Left ventricle myocardium superior (tissue), 1 donor: Measurements from ENCODE around the gene CLEC12A. TPM values are rescaled to one million over a fixed set of nuclear protein-coding genes. Genes with fewer than 3 reads are reported as not detected.

Experiments
- ATAC-seq: fragments of 200-7000 bp; cut with Tn5 transposase; one replicate; pipeline ENCODE4 v1.9.1; 2020; ENCODE audit warnings: mild to moderate bottlenecking, moderate library complexity
- DNase-seq: peaks from one replicate; pipeline ENCODE4 v3.0.0-alpha.2; 2020
- intact Hi-C: fragments of 100-400 bp; cut with micrococcal nuclease; formaldehyde crosslinking; loops from one replicate; pipeline ENCODE4 v1.11.0; 2022
- total RNA-seq: library from RNA; stranded (reverse); fragmentation: NEBNext Ultra II Directional; extraction: Animal tissue kit (Norgen Biotek cat#: 25700); gene quantifications from one replicate; pipeline ENCODE4 v1.2.1, GENCODE V29; 2021
- donor health status: DM: no; HTN: yes; CAD: no; lungs with severe emphysema.

CLEC12A gene
- total RNA-seq, 1 donor from 2014 or later, result 4.9 TPM

- ATAC-seq (no peak), DNase-seq (no peak)
- intact Hi-C loops, result no loop called here
Measured at GRCh38 chr12:10027311-10027710, 56.1 kb downstream of the CLEC12A start.

GRCh38 chr12:10027721-10028120 is 56.5 kb downstream of the CLEC12A start:
- no peak for ATAC-seq
- intact Hi-C loops, result no loop called here
- no peak for DNase-seq

- intact Hi-C loops, result loop anchor here (5.0 kb wide), 1 partner anchor 112 kb away; no protein-coding TSS in a partner anchor
- no peak for ATAC-seq
- no peak for DNase-seq
Measured at GRCh38 chr12:10030446-10030845, 59.2 kb downstream of the CLEC12A start, which contains the start of gene CLEC9A. Gene CLEC9A (plus strand): TSS chr12:10030682. CDS start chr12:10052688, 22,006 bp downstream.

DNA sequence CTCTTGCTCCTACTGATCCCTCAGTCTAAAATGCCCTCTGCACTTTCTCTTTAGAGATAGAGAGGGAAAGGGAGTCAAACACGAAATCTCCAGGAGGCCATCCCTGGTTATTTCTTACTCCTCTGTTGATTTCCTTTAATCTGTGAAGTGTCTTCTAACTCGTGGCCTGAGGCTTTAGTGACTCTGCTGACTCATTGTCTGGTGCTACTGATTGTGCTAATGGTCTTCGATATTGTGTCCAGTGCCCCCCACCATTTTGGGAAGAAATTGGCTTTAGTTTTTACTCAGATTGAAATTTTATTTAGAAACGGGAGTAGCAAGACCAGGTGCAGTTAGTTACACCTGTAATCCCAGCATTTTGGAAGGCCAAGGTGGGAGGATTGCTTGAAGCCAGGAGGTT is 60.1 kb downstream of the CLEC12A start:
- intact Hi-C loops, result loop anchor here (5.0 kb wide), 1 partner anchor 111 kb away; no protein-coding TSS in a partner anchor
- DNase-seq (no peak), ATAC-seq (no peak)

- intact Hi-C loops, result loop anchor here (5.0 kb wide), 1 partner anchor 111 kb away; no protein-coding TSS in a partner anchor
- DNase-seq, result no peak
- no peak for ATAC-seq
Measured at GRCh38 chr12:10031771-10032175, 60.6 kb downstream of the CLEC12A start.

DNA sequence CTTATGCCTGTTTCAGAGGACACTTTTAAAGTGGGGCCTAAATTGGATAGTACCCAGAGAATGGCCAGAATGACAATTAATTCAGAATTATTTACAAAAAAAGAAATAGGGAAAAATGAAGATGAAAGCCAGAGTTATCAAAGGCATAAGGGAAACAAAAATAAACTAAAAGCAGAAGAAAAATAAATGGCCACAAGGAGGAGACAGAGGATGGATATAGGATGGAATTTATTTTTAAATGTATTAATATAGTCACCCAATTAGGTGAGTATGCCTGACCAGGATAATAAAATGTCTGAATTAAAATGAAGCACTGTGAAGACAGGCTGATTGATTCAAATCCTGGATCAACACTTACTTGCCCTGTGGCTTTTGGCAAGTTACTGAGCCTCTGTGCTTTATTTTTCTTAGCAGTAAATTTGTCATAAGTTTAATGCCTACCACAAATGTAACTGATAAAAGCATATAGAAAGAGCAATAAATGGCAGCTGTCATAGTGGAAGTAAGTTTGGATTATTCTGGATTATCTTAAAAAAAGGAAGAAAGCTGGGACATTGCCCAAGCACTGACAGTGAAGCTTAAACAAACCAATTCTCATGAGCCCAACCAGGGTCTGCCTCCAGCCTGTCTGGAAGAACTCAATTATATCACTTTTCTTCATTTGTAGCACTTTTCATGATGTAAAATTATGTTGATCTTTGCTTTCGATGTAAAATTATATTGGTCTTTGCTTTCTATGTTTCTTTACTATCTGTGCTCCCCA is 62.8 kb downstream of the CLEC12A start:
- no peak for DNase-seq
- intact Hi-C loops, result loop anchor here (5.0 kb wide), 1 partner anchor 108 kb away; no protein-coding TSS in a partner anchor
- no peak for ATAC-seq

Other genes starting within 250 kb of the CLEC12A start
- not detected for gene CLECL1, start 238.3 kb upstream of the CLEC12A start, total RNA-seq
- gene CD69, start 210.5 kb upstream of the CLEC12A start, total RNA-seq, result 1.1 TPM
- 0.55 TPM for gene KLRF1, start 143.9 kb upstream of the CLEC12A start, total RNA-seq
- gene CLEC2B, start 102.1 kb upstream of the CLEC12A start, total RNA-seq, result 3.7 TPM
- not detected for gene KLRF2, start 89.9 kb upstream of the CLEC12A start, total RNA-seq
- not detected for gene CLEC2A, start 39.0 kb upstream of the CLEC12A start, total RNA-seq
- gene CLEC1B, start 27.7 kb downstream of the CLEC12A start, total RNA-seq, result not detected
- gene CLEC12B, start 39.2 kb downstream of the CLEC12A start, total RNA-seq, result not detected
- gene CLEC9A, start 59.3 kb downstream of the CLEC12A start, total RNA-seq, result not detected
- 4.4 TPM for gene CLEC1A, start 127.6 kb downstream of the CLEC12A start, total RNA-seq
- gene CLEC7A, start 158.8 kb downstream of the CLEC12A start, total RNA-seq, result 2.8 TPM
- 0.64 TPM for gene OLR1, start 200.7 kb downstream of the CLEC12A start, total RNA-seq
- not detected for gene TMEM52B, start 207.6 kb downstream of the CLEC12A start, total RNA-seq
- gene GABARAPL1, start 241.5 kb downstream of the CLEC12A start, total RNA-seq, result 217 TPM